Ishikawa (cell line): Measurements from ENCODE around the gene DNAJA1.

Source experiments
- CEBPB ChIP-seq: IDR thresholded peaks from 2 replicates; pipeline ENCODE4 v1.6.1; 2012
- CREB1 ChIP-seq: IDR thresholded peaks from 2 replicates; pipeline ENCODE4 v1.6.1; 2012; ENCODE audit warnings: low read depth
- EGR1 ChIP-seq: IDR thresholded peaks from 2 replicates; pipeline ENCODE4 v1.6.1; 2012
- EP300 ChIP-seq: IDR thresholded peaks from 2 replicates; pipeline ENCODE4 v1.6.1; 2012; ENCODE audit warnings: borderline replicate concordance
- FOXM1 ChIP-seq: IDR thresholded peaks from 2 replicates; pipeline ENCODE4 v1.6.1; 2012; ENCODE audit warnings: low read depth, borderline replicate concordance
- NFIC ChIP-seq: IDR thresholded peaks from 2 replicates; pipeline ENCODE4 v1.6.1; 2012
- RAD21 ChIP-seq: IDR thresholded peaks from 2 replicates; pipeline ENCODE4 v1.6.1; 2012; ENCODE audit warnings: low read depth
- TAF1 ChIP-seq: IDR thresholded peaks from 2 replicates; pipeline ENCODE4 v1.6.1; 2012; ENCODE audit warnings: low read depth, mild to moderate bottlenecking
- TCF12 ChIP-seq: IDR thresholded peaks from 2 replicates; pipeline ENCODE4 v1.6.1; 2012; ENCODE audit warnings: low read depth
- TEAD4 ChIP-seq: IDR thresholded peaks from 2 replicates; pipeline ENCODE4 v1.6.1; 2012
- YY1 ChIP-seq: IDR thresholded peaks from 2 replicates; pipeline ENCODE4 v1.6.1; 2012; ENCODE audit warnings: low read depth
- ZBTB7A ChIP-seq: IDR thresholded peaks from 2 replicates; pipeline ENCODE4 v1.6.1; 2012; ENCODE audit warnings: low read depth
- TF ChIP-seq, protein P1 (sequence below): IDR thresholded peaks from 2 replicates; pipeline ENCODE4 v1.6.1; 2012
- TF ChIP-seq, protein P2 (sequence below): IDR thresholded peaks from 2 replicates; pipeline ENCODE4 v1.6.1; 2012
- TF ChIP-seq, protein P3 (sequence below): IDR thresholded peaks from 2 replicates; pipeline ENCODE4 v1.6.1; 2012; ENCODE audit warnings: low read depth, mild to moderate bottlenecking

Gene DNAJA1

DNA sequence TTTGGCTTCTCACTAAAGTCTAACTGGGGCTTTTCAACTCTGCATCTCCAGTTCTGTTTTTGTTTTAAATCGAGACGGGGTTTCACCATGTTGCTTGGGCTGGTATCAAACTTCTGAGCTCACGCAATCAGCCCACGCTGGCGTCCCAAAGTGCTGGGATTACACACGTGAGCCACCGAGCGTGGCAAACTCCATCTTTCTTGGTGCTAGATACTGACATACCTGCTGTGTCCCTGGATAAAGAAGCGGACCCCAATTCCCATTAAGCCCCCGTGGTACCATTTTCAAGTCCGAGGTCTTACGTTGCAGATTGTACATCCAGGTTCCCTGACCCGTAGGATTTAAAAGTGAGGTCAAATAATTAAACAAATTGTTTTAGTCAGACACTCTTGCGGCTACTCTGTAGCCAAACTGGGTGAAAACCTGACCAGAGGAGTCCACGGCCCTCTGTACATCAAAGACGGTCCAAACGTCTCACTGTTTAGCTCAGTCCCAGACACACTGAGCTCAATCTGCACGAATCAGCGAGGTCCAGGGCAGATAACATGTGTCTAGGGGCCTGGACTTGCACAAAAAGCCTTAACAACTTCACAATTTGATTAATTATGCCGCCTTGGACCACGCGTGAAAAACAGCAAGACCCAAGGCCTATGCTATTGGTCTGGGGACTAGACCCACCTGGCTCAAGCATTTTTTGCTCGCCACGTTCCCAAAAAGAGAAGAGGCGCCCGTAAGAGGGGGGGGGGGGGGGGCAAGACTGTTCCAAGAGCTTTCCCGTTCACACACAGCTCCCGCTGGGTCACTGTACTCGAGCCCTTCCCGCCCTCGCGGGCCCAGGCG, 727 bp upstream of the DNAJA1 start:
- no peak for TF ChIP-seq YY1
- no peak for TF ChIP-seq CEBPB
- TF ChIP-seq ZBTB7A, result no peak; the same call in 1 of the 2 replicates
- no peak for TF ChIP-seq TEAD4
- TF ChIP-seq FOXM1, result no peak
- TF ChIP-seq RAD21, result no peak
- TF ChIP-seq EGR1, result no peak

DNA sequence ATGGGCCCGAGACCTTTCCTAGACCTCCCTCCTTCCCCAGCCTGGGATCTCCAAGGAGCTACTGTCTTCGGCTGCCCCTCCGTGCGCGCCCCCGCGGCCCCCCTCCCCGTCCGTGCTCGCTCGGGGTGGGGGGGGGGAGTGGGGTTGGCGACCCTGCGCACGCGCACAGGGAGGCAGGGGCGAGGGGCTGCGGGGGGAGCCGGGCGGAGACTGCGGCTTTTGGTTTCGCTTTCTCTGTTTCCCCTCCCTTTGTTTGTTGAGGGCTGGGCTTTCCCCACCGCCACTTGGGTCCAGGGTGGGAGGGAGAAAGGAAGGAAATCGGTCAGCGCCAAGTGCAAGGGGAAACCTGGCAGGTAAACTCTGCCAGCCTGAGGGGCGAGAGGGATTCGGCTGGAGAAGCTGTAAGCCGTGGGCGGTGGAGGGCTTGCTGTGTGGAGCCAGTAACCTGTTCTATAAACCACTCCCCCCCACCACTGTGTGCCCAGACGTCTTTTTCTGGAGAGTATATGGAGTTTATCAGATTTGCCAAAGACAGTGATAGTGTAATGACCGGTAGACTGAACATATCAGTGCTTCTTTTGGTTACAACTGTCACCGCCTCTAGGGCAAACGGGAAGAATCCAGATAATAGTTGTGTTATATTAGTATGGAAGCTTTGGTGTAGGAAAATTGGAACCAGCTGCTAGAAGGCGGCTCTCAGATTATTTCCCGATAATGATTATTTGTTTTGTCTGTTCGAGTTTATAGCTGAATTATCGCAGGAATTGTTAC, 684 bp downstream of the DNAJA1 start:
- peak; percentile 91 for TF ChIP-seq ZBTB7A
- no peak for TF ChIP-seq EGR1

DNA sequence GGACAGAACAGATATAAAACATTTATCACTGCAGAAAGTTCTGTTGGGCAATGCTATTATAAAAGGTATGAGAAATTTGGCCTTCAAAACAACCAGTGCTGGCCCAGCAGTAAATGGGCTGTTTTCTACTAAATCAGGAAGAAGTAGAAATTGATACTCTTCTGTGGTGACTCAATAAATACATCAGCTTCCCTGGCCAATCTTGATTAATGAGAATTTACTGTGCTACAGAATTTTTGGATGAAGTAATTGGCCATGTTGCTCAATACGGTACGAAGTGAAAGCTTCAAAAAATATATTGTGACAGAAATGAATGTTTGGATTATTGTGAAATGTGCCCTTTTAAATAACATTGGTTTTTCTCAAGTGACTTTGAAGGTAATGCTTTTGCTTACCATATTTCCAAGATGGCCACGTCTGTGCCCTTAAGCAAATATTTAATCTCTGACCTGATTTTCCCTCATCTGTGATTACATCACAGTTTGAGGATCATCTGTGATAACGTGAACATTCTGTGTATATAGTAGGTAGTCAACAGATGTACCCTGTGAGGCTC, 4.2 kb downstream of the DNAJA1 start:
- TF ChIP-seq TCF12, result no peak
- TF ChIP-seq, protein P1, sequence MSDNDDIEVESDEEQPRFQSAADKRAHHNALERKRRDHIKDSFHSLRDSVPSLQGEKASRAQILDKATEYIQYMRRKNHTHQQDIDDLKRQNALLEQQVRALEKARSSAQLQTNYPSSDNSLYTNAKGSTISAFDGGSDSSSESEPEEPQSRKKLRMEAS, result no peak

DNA sequence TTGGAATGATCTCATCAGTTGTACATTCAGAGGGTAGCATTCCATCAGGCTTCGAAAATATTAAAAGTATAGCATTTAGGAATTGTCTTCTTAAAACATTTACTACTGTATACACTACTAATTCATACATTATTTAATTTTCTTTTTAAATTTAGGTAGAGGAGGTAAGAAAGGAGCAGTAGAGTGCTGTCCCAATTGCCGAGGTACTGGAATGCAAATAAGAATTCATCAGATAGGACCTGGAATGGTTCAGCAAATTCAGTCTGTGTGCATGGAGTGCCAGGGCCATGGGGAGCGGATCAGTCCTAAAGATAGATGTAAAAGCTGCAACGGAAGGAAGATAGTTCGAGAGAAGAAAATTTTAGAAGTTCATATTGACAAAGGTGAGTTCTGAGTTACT, 5.2 kb downstream of the DNAJA1 start:
- TF ChIP-seq TAF1, result no peak
- TF ChIP-seq RAD21, result no peak
- TF ChIP-seq EP300, result no peak
- no peak for TF ChIP-seq CEBPB
- TF ChIP-seq CREB1, result no peak
- no peak for TF ChIP-seq ZBTB7A
- no peak for TF ChIP-seq FOXM1
- TF ChIP-seq, protein P2, sequence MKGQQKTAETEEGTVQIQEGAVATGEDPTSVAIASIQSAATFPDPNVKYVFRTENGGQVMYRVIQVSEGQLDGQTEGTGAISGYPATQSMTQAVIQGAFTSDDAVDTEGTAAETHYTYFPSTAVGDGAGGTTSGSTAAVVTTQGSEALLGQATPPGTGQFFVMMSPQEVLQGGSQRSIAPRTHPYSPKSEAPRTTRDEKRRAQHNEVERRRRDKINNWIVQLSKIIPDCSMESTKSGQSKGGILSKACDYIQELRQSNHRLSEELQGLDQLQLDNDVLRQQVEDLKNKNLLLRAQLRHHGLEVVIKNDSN, result no peak
- no peak for TF ChIP-seq EGR1
- no peak for TF ChIP-seq YY1
- no peak for TF ChIP-seq NFIC
- TF ChIP-seq, protein P1, result no peak
- no peak for TF ChIP-seq TCF12
- TF ChIP-seq, protein P3, sequence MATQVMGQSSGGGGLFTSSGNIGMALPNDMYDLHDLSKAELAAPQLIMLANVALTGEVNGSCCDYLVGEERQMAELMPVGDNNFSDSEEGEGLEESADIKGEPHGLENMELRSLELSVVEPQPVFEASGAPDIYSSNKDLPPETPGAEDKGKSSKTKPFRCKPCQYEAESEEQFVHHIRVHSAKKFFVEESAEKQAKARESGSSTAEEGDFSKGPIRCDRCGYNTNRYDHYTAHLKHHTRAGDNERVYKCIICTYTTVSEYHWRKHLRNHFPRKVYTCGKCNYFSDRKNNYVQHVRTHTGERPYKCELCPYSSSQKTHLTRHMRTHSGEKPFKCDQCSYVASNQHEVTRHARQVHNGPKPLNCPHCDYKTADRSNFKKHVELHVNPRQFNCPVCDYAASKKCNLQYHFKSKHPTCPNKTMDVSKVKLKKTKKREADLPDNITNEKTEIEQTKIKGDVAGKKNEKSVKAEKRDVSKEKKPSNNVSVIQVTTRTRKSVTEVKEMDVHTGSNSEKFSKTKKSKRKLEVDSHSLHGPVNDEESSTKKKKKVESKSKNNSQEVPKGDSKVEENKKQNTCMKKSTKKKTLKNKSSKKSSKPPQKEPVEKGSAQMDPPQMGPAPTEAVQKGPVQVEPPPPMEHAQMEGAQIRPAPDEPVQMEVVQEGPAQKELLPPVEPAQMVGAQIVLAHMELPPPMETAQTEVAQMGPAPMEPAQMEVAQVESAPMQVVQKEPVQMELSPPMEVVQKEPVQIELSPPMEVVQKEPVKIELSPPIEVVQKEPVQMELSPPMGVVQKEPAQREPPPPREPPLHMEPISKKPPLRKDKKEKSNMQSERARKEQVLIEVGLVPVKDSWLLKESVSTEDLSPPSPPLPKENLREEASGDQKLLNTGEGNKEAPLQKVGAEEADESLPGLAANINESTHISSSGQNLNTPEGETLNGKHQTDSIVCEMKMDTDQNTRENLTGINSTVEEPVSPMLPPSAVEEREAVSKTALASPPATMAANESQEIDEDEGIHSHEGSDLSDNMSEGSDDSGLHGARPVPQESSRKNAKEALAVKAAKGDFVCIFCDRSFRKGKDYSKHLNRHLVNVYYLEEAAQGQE, result no peak
- no peak for TF ChIP-seq TEAD4

DNA sequence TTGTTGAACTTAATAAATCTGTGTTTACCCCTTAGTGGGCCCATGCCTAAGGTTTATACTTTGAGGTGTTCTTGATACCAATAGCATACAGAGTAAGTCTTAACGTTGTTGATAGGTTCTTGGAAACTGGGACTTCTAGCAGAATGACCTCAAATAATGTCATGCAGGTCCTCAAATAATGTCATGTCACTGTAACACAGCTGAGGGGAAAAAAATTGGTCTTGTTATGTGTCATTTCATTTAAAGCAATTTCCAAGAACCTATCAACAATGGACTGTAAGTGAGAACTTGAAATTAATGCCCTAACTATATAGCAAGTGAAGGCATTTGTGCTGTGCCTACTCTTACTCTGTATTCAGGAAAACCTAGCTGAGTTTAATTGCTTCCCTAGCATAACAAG, 7.2 kb downstream of the DNAJA1 start:
- TF ChIP-seq EGR1 (no peak), RAD21 (no peak), CEBPB (no peak), CREB1 (no peak)
- TF ChIP-seq, protein P2, result no peak

DNA sequence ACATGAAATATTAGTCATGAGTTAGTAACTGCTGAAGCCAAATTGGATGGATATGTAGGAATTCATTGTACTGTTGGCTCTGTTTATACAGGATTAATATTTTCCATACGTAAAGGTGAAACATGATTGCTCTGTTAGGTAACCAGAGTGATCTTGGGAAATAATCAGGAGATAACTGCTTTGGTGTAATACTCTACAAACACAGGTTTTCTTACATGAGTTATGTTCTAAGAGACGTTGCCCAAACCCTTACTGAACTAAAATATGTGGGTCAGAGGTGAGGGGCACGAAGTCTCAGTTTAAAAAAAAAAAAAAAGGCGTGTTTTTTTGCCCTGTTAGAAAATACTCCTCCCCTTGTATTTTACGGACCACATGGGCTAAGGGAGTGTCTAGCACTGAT, 7.8 kb downstream of the DNAJA1 start:
- no peak for TF ChIP-seq ZBTB7A
- no peak for TF ChIP-seq NFIC
- TF ChIP-seq CEBPB, result no peak
- TF ChIP-seq, protein P1, result no peak
- no peak for TF ChIP-seq EGR1
- TF ChIP-seq, protein P3, result no peak
- TF ChIP-seq EP300, result no peak
- TF ChIP-seq CREB1, result no peak
- TF ChIP-seq TCF12, result no peak
- TF ChIP-seq YY1, result no peak
- TF ChIP-seq TAF1, result no peak
- TF ChIP-seq TEAD4, result no peak
- TF ChIP-seq, protein P2, result no peak
- TF ChIP-seq RAD21, result no peak
- TF ChIP-seq FOXM1, result no peak
